GM21360 (cell line): ENCODE measurements around the gene FADS1.

Experiments
- ATAC-seq: cut with Tn5 transposase; IDR thresholded peaks from one replicate; pipeline ENCODE4 v1.9.1; 2021; ENCODE audit warnings: mild to moderate bottlenecking, moderate library complexity; ENCODE audit not compliant: unreplicated experiment

The FADS1 gene

DNA sequence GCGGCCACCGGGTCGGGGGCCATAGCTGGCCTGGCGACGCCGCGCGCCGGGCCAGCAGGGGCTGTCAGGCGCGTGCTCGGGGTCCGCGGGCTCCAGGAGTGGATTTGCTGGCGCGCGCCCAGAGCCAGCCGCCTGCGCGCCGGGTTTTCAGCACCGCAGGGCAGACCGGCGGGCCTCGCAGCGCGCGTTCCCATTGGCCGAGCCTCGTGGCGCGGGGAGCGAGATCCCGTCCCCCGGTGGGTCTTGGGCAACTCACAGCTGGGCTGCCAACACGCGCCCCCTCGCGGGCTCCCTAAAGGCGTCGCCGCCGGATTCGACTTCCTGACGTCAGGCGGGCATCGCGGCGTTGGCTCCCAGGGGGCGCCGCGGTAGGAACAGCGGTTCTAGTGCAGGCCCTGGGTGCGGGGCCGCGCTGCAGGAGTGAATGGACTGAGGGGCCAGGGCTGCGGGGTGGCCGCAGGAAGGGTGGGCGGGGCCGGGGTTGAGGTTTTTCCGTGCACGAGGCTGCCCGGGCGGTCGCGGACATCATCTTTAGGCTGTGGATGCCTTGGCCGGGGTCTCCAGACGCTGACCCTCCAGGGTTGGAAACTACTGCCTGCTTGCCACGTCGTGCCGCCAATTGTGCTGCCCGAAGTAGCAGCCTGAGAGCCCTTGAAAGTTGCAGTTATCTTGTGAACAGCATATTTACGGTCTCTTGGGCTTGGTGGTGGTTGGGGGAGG lies at the start of gene FADS1:
FADS1 (minus strand) TSS at position 268 of the 720 bp plus-strand sequence; CDS start at position 194, 74 bp downstream.
- peak; percentile 46 for ATAC-seq

DNA sequence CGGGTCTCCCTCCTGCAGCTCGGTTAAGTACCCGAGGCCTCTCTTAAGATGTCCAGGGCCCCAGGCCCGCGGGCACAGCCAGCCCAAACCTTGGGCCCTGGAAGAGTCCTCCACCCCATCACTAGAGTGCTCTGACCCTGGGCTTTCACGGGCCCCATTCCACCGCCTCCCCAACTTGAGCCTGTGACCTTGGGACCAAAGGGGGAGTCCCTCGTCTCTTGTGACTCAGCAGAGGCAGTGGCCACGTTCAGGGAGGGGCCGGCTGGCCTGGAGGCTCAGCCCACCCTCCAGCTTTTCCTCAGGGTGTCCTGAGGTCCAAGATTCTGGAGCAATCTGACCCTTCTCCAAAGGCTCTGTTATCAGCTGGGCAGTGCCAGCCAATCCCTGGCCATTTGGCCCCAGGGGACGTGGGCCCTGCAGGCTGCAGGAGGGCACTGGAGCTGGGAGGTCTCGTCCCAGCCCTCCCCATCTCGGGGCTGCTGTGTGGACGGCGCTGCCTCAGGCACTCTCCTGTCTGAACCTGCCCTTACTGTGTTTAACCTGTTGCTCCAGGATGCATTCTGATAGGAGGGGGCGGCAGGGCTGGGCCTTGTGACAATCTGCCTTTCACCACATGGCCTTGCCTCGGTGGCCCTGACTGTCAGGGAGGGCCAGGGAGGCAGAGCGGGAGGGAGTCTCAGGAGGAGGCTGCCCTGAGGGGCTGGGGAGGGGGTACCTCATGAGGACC lies 49.6 kb upstream of the FADS1 start:
- no peak for ATAC-seq

DNA sequence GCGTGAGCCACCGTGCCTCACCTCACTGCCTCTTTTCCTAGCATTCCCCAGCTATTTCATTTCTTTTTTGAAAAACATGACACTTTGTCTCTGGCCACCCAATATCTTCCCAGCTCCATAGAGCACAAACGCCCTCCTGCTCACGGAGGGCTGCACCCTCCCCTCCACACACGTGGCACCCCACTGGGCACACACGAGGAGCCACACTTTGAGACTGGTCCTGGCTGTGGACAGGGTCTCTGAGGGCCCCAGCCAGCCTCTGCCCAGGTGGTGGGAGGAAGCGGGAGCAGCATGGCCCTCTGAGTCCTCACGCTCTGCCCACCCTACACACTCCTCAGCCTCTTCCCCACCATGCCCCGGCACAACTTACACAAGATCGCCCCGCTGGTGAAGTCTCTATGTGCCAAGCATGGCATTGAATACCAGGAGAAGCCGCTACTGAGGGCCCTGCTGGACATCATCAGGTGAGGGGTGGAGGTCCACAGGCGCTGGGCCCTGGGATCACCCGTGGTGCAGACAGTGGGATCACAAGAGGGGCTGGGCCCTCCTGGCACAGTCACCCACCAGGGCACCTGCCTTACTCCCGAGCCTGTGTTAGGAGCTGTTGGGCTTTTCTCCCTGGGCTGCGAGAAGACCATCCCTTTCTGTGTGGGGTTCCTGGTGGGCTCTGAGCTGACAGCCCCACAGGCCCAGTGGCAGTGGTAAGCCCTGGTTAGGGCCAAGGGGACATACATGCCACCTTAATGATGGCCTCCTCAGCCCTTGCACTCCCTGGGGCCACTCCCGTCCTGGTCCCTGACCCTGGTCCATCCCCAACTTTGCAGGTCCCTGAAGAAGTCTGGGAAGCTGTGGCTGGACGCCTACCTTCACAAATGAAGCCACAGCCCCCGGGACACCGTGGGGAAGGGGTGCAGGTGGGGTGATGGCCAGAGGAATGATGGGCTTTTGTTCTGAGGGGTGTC lies 48.3 kb upstream of the FADS1 start:
- no peak for ATAC-seq

DNA sequence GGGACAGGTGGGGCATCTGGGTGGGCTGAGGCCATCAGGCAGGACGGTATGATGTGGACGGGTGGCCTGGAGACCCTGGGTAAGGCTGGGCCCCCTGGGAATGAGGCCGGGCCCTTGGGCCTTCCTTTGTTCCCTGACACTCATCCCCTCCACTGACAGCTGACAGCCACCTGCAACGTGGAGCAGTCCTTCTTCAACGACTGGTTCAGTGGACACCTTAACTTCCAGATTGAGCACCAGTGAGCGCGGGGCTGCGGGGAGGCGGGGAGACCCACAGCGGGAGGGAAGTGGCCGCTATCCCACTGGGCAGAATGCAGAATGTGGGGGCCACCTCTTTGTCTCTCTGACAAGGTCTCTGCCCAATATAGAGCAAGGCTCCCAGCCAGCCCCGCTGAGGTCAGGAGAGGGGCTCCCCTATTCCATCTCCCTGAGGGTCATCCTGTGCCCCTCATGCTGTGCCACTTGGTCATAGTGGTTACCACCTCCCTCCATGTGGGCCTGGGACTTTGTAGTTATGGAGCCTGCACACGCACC lies 46.8 kb upstream of the FADS1 start:
- ATAC-seq, result no peak

DNA sequence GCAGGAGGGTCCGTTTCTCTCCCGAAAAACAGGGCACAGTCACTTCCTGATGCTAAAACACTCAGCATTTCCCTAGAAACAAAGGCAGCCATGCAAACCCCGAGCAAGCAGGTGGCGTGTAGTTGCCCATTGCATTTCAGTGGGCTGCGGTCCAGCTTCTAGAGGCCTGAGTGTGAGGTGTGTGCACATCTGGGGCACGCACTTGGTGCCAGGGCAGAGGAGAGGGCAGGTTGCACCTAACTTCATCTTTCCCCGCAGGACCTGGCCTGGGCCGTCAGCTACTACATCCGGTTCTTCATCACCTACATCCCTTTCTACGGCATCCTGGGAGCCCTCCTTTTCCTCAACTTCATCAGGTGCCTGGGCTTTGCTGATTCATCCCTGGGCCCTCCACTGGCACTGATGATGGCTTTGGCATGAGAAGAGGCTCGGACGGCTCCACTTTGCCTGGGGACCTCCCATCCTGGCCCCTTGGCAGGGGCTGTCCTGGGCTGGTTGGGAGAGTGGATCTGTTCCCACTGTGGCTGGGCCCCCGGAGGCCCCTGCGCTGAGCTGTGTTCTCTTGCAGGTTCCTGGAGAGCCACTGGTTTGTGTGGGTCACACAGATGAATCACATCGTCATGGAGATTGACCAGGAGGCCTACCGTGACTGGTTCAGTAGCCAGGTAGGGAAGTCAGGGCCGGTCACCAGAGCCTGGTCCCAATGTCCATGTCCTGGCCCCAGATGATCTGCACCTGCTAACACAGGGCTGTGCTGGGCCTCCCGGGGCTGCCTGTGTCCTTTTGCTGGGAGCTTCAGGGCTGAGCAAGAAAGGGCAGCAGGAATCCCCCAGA lies 46.1 kb upstream of the FADS1 start:
- no peak for ATAC-seq

DNA sequence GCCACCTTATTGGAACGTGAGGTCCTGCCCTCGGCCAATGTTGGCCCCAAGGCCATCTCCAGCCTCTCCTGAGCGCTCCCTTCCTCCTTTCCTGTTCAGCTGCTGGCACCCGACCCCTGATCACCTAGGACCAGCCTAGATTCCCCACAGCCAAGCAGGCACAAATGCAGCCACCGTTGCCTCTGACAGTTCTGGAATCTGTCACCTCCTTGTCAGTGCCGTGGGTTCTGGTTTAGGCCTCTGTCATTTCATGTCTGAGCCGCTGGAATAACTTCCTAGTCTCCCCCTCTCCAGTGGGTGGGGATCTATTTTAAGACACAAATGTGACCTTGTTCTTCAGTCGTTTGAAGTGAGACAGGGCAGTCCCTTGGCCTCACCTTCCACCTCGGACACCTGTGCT lies 44.8 kb upstream of the FADS1 start:
- ATAC-seq, result no peak

DNA sequence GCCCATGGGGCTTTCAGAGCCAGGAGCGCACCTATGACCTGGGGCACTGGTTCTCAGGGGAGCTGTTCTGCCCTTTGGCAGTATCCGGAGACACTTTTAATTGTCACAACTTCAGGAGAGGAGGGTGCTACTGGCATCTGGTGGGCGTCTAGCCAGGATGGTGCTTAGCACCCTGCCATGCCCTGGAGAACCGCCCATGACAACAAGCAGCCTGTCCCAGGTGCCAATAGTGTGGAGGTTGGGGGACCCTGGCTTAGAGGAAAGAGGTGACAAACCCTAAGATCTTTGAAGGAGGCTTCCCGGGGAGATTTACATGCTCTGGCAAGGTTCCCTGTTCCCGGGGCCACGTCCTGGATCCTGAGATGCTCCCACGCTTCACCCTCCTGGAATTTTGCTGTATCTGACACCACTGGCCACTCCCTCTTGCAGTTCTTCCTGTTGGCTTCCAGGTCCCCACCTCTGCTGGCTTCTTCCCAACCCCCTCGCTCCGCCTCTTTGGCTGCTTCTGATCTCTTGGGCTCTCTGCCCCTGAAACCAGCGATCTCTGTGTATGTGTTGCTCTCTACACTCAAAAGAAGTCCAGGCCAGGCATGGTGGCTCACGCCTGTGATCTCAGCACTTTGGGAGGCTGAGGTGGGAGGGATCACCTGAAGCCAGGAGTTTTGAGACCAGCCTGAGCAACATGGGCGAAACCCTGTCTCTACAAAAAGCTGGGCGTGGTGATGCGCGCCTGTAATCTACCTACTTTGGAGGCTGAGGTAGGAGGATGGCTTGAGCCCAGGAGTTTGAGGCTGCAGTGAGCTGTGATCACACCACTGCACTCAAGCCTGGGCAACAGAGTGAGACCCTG lies 43.5 kb upstream of the FADS1 start:
- ATAC-seq, result no peak

DNA sequence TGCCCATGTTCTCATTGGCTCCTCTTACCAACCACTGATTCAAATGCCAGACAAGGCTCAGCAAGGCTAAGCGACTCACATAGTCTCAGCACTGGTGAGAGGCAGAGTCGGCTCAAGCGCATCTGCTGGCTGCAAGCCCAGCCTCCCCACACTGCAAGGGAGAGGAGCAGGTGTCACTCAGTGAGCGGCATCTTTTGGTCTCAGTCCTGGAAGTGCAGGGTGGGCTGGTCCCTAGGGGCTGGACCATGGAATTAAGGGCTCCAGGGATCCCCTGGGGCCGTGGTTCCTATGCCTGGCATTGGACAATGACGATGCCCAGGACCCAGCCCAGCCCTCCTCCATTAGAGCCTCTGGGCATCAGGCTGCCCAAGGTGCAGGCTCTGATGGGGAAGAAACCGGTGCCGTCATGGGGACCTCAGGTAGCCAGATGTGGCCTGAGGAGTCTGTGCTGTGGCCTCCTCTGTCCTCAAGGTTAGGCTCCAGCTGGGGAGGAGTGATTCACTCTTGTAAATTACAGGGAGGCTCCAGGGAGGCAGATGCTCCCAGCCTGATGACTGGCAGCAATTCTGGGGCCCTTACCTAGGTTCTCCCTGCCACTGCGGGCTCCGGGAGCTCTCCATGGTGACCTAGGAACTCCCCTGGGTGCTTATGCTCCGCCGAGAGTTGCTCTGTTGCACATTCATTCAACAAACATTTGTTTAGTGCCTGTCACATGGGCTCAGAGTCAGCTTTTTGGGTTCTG lies 39.3 kb upstream of the FADS1 start:
- no peak for ATAC-seq

DNA sequence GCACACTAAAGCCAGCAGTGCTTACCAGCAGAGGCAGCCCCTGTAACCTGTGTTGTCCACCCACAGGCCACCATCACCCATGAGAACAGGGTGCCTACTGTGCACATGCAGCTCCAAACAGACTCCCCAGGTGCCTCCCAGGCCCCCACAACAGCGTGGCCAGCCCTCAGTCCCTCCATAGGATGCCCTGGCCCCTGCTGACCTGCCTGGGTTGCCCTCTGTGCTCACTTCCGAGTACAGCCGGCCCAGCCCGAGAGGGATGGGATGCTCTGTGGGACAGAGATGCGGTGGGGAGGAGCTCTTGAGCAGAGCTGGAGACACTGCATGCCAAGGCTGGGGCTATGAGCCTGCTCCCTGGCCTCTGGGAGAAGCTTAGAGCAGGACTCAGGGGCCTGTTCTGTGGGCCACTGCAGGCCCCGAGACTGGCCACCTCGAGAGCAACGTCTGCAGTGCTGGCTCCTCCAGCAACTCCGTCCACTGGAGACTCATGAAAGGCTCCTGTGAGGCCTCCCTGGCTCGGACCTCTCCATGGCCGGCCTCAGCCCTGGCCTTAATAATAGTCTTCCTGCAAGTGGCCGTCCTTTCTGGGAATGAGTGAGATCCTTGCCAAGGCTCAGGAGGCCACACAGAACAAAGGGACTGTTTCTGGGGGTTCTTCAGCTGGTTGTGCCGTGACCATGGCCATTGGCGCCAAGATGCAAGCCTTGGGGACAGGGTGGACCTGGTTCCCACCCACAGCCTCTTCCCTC lies 38.3 kb upstream of the FADS1 start:
- ATAC-seq, result no peak

DNA sequence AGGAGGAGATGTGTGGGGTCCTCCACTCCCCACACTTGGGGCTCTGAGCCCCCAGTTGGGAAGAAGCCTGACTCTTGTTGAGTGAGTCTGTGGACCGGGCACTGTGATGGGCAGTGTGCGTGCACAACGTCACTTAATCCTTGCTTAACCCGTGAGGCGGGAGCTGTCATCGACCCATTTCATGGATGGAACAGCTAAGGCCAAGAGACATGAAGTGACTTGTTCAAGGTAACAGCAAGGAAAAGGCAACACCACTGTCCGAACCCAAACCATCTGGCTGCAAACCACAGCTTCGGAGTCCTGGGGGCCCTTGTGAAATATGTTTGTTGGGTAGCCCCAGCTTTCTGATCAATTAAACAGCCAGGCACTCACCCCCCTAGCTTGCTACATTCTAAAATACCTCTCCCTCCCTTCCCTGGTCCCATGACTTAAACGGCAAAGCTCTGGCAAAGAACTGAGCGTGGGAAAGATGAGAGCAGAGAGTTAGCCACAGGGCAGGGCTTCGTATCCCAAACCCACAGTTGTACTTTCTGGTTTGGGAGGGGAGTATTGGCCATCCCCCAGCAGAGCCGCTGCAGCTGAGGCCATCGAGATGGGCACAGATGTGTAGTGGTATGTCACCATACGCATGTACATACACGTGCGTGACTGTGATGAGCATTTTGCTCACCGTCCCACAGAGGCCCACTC lies 37.5 kb upstream of the FADS1 start:
- ATAC-seq, result no peak

DNA sequence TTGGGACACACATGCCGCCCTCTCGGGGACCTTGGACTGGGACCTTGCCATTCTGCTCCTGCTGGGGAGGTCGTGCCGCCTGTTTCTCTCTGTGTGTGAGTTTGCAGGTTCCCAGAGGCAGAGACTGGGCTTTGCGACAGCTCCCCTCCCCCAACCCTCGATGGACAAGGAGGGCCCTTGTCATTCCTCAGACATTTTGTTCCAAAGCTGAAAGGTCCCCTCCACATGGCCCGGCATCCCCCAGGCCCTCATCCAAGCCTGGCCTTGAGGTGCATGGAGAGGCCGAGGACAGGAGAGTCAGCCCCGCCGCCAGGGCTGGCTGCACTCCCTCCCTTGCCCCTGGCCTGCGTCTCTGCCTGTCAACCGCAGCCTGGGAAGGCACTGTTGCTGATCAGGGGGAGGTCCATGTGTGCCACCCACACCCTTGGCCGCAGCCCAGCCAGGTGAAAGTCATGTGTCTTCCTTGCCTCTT lies 36.9 kb upstream of the FADS1 start:
- no peak for ATAC-seq

DNA sequence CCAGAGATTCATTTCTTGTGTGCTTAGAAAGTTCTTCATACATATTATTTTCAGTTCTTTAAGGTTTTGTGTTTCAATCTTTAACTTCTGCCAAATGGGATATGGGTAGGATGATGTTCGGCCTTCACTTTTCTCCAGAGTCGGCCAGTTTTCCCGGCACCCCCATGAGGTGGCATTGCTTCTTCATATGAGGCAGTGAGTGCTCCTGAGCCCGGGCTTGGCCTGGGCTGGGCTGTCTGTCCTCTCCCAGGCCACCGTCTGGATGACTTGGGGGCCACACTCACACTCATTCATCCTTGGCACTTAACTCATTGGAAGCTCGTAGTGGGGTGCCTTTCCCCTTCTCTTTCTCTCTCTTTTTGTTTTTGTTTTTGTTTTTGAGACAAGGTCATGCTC lies 35.1 kb upstream of the FADS1 start:
- ATAC-seq, result no peak

DNA sequence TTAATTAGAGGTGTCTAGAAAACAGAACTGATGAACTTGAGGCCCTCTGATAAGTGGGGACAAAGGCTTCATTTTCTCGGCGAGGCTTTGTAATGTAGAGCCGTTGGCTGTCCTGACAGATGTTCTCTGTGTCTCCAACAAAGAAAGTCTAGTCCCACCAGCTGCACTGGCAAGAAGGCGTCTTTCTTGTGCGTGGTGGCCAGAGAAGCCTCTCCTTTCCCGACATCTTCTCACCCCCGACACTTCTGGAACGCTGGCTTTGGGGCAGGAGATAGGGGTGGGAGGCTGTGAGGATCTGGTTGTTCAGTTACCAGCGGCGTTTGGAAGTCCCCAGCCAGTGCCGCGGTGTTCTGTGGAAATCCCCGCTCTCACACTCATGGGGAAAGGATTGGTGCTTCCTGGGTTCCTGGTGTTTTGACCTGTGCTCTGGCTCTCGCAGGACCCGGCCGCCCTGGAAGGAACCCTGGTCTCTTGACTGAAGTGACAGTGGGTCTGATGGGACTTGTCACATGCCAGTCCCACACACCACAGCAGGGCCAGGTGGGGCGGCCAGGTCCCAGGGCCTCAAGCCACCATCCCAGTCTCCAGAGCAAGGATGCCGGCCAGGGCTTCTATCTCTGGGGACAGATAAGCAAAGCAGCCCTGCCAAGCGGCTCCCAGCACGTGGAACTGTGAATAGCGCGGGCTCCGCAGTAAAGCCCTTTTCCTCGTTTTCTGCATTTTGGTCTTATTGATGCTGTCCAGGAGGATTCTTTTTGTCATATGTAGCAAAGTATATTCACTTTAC lies 34.5 kb upstream of the FADS1 start:
- ATAC-seq, result no peak

DNA sequence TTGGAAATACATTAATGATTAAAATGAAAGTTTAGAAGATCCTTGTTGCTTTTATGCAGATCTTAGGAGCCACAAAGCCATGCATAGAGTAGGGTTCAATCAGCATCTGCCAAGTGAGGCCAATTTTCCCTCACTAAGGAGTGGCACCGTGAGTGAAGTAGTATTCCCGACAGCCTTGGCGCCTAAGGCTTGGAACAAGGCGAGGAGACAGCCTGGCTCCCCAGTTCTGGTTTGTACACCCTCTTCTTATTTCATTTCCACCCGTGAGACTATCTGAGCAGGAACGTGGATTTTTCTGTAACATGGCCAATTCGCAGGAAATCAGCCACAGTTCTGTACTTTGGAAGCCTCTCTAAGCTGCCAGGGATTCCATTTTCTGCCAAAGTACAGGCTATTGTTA lies 33.9 kb upstream of the FADS1 start:
- no peak for ATAC-seq

DNA sequence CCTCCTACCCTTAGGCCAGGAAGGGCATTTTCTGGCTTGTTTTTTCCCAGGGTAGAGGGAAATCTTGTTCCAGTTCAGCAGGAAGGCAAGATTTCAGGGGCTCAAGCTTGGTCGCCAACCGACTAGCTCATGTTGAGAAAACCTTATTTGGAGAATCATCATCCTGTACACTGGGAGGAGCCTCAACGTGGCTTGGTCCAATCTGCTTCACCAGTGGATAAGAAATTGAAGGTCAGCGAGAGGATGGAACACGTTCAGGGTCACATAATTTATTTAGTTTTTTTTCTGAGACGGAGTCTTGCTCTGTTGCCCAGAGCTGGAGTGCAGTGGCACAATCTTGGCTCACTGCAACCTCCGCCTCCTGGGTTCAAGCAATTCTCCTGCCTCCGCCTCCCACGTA lies 31.8 kb upstream of the FADS1 start:
- ATAC-seq, result no peak

DNA sequence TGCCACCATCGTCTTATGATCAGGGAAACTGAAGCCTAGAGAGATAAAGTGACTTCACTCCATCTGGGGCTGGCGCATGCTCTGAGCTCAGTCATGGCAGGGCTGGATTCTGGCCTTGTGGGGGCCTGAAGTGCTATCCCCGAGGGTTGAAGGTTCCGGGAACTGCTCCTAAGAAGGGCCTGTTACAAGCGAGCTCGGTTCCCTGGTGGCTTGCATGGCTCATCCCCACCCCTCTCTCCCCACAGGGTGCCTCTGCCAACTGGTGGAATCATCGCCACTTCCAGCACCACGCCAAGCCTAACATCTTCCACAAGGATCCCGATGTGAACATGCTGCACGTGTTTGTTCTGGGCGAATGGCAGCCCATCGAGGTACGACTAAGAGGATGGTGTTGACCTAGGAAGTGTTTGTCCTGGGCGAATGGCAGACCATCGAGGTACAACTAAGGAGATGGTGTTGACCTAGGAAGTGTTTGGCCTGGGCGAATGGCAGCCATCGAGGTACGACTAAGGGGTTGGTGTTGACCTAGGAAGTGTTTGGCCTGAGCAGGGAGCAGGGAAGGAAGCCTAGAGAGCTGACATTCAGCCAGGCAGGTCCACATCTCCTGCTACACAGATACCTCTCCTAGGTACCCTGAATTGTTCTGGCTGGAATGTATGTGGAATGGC lies 31.2 kb upstream of the FADS1 start:
- ATAC-seq, result no peak
